Neuronal stem cell (in vitro differentiated cells): ENCODE results near the gene CCDC88A.
"Not testable (repeated sequence)": the region's sequence is repeated elsewhere in the genome, so short reads cannot be mapped to it uniquely, and the experiment has no call there.

Source experiments
- DNase-seq: peaks from one replicate; pipeline ENCODE4 v3.0.0-alpha.2; 2013; ENCODE audit warnings: low spot score
- H2AFZ ChIP-seq: one replicate; pipeline ENCODE4 v1.6.1; 2013; ENCODE audit warnings: mild to moderate bottlenecking, low read length, inconsistent platforms
- H2AK5ac ChIP-seq: 2 replicates; pipeline ENCODE4 v1.6.1; 2013; ENCODE audit warnings: low read depth, mild to moderate bottlenecking, inconsistent platforms, low read length, moderate library complexity, mixed read lengths
- H2BK120ac ChIP-seq: 2 replicates; pipeline ENCODE4 v1.6.1; 2013; ENCODE audit warnings: low read depth, mild to moderate bottlenecking, inconsistent platforms, low read length, moderate library complexity, mixed read lengths
- H2BK12ac ChIP-seq: one replicate; pipeline ENCODE4 v1.6.1; 2013; ENCODE audit warnings: low read length, inconsistent platforms
- H2BK15ac ChIP-seq: 2 replicates; pipeline ENCODE4 v1.6.1; 2013; ENCODE audit warnings: mild to moderate bottlenecking, low read length, inconsistent platforms, mixed read lengths
- H2BK5ac ChIP-seq: one replicate; pipeline ENCODE4 v1.6.1; 2013; ENCODE audit warnings: inconsistent platforms, mild to moderate bottlenecking, low read length, moderate library complexity
- H3K14ac ChIP-seq: one replicate; pipeline ENCODE4 v1.6.1; 2013; ENCODE audit warnings: low read length, inconsistent platforms
- H3K18ac ChIP-seq: 2 replicates; pipeline ENCODE4 v1.6.1; 2013; ENCODE audit warnings: low read length, inconsistent platforms
- H3K23ac ChIP-seq: 2 replicates; pipeline ENCODE4 v1.6.1; 2013; ENCODE audit warnings: low read depth, mild to moderate bottlenecking, mixed read lengths, low read length, inconsistent platforms; ENCODE audit not compliant: poor library complexity
- H3K27ac ChIP-seq: replicated peaks from 3 replicates; pipeline ENCODE4 v1.5.1; 2013; ENCODE audit warnings: low read length, inconsistent platforms
- H3K27me3 ChIP-seq, 3 experiments: 2 replicates each; pipeline ENCODE4 v1.6.1; 2013; ENCODE audit warnings: low read length in 3 of 3, mild to moderate bottlenecking in 2 of 3, inconsistent platforms in 1 of 3, low read depth in 1 of 3, mixed read lengths in 1 of 3, moderate library complexity in 1 of 3; ENCODE audit not compliant: control insufficient read depth in 3 of 3, insufficient read depth in 3 of 3
- H3K36me3 ChIP-seq, 2 donors: replicated peaks in 1 of 2; 2 replicates each; pipeline ENCODE4 v1.6.1; 2013; ENCODE audit warnings: low read length in 2 of 2; ENCODE audit not compliant: control insufficient read depth in 2 of 2, insufficient read depth in 2 of 2
- H3K4ac ChIP-seq: 2 replicates; pipeline ENCODE4 v1.6.1; 2013; ENCODE audit warnings: inconsistent platforms, mild to moderate bottlenecking, low read length, moderate library complexity
- H3K4me1 ChIP-seq, 2 donors: 1 replicate in 1 of 2; 2 replicates in 1 of 2; pipeline ENCODE4 v1.6.1; 2013; ENCODE audit warnings: low read length in 2 of 2, low read depth in 1 of 2; ENCODE audit not compliant: control insufficient read depth in 2 of 2, insufficient read depth in 1 of 2
- H3K4me2 ChIP-seq: one replicate; pipeline ENCODE4 v1.6.1; 2013; ENCODE audit warnings: mild to moderate bottlenecking, low read length, inconsistent platforms; ENCODE audit not compliant: insufficient read depth, poor library complexity, severe bottlenecking
- H3K4me3 ChIP-seq, 2 donors: 2 replicates each; pipeline ENCODE4 v1.5.1; 2013; ENCODE audit warnings: low read length in 2 of 2, mild to moderate bottlenecking in 2 of 2, inconsistent platforms in 1 of 2, moderate library complexity in 1 of 2
- H3K79me1 ChIP-seq: one replicate; pipeline ENCODE4 v1.6.1; 2013; ENCODE audit warnings: low read depth, mild to moderate bottlenecking, inconsistent platforms, low read length, moderate library complexity
- H3K9ac ChIP-seq: one replicate; pipeline ENCODE4 v1.6.1; 2013; ENCODE audit warnings: mild to moderate bottlenecking, low read depth, low read length, inconsistent platforms; ENCODE audit not compliant: poor library complexity
- H3K9me3 ChIP-seq, 2 donors: replicated peaks in 1 of 2; 2 replicates each; pipeline versions ENCODE3 to v1.6.1; 2013; ENCODE audit warnings: low read length in 2 of 2, mild to moderate bottlenecking in 2 of 2, inconsistent platforms in 1 of 2, low read depth in 1 of 2, mixed read lengths in 1 of 2, moderate library complexity in 1 of 2; ENCODE audit not compliant: control insufficient read depth in 2 of 2, insufficient read depth in 1 of 2
- H4K8ac ChIP-seq: one replicate; pipeline ENCODE4 v1.6.1; 2013; ENCODE audit warnings: low read depth, mild to moderate bottlenecking, inconsistent platforms, low read length, moderate library complexity
- H4K91ac ChIP-seq: one replicate; pipeline ENCODE4 v1.6.1; 2013; ENCODE audit warnings: low read length, low read depth, mild to moderate bottlenecking, inconsistent platforms; ENCODE audit not compliant: poor library complexity
- WGBS, 2 donors: extraction: QIAGEN DNeasy Blood & Tissue Kit; methylation state at CpG; one replicate each; pipeline ENCODE4 v1.1.7; 2013; ENCODE audit warnings: missing lambda C conversion rate in 2 of 2, mixed read lengths in 1 of 2; ENCODE audit not compliant: insufficient read length in 2 of 2, insufficient replicate concordance in 1 of 2; ENCODE audit errors: extremely low coverage in 2 of 2; 5-methylcytosine and 5-hydroxymethylcytosine counted together

Gene CCDC88A

GRCh38 chr2:55283083-55283482, 136.6 kb downstream of the CCDC88A start:
- Histone ChIP-seq H3K4ac (no peak overlapping the region), H3K14ac (no peak overlapping the region), H3K4me1 (peaks cover 4 to 6% of the 10 kb centered on the region in 2 donors), H4K8ac (no peak overlapping the region), H3K36me3 (peaks cover 0 to 50% of the 10 kb centered on the region in 2 donors), H3K4me2 (no peak overlapping the region), H3K27me3 (no peaks in the 10 kb centered on the region), H3K18ac (no peak overlapping the region), H2BK12ac (no peak overlapping the region), H2AK5ac (no peak overlapping the region), H4K91ac (no peak overlapping the region), H3K9ac (no peak overlapping the region), H3K79me1 (no peaks in the 10 kb centered on the region), H3K23ac (no peak overlapping the region), H2AFZ (no peak overlapping the region), H2BK15ac (no peak overlapping the region), H3K9me3 (no peaks in the 10 kb centered on the region), H2BK120ac (no peak overlapping the region), H3K4me3 (no peak overlapping the region), H2BK5ac (no peak overlapping the region), H3K27ac (no peak overlapping the region)
- WGBS, 2 donors, result no CpG with 5 or more reads among the region's 12 CpGs
- DNase-seq, result no peak

- Histone ChIP-seq H2AFZ (no peak overlapping the region), H3K9me3 (no peaks in the 10 kb centered on the region), H2AK5ac (peak overlapping the region; percentile 6), H3K36me3 (peaks cover 0 to 43% of the 10 kb centered on the region in 2 donors), H3K4me3 (peak overlapping the region in 1 of 2 donors; percentile 83), H3K9ac (peak overlapping the region; percentile 85), H2BK120ac (no peak overlapping the region), H4K91ac (no peak overlapping the region), H3K4ac (peak overlapping the region; percentile 5), H4K8ac (peak overlapping the region; percentile 44), H2BK15ac (no peak overlapping the region), H3K27me3 (no peaks in the 10 kb centered on the region), H3K14ac (no peak overlapping the region), H3K4me1 (peaks cover 4 to 6% of the 10 kb centered on the region in 2 donors), H3K4me2 (peak overlapping the region; percentile 56), H3K18ac (peak overlapping the region; percentile 96), H3K27ac (no peak overlapping the region), H2BK5ac (peak overlapping the region; percentile 84), H3K79me1 (no peaks in the 10 kb centered on the region), H3K23ac (peak overlapping the region; percentile 98), H2BK12ac (no peak overlapping the region)
- DNase-seq, result peak; percentile 57
- no CpG with 5 or more reads among the region's 60 CpGs for WGBS, 2 donors
These were observed 137.3 kb downstream of the CCDC88A start for GRCh38 chr2:55282110-55282917.

- not testable (repeated sequence) for DNase-seq, H3K18ac ChIP-seq, H3K23ac ChIP-seq, H2BK5ac ChIP-seq, H3K14ac ChIP-seq, H3K9ac ChIP-seq, H2BK12ac ChIP-seq, H3K4ac ChIP-seq, H3K79me1 ChIP-seq, H3K4me3 ChIP-seq, H2AK5ac ChIP-seq, H3K4me2 ChIP-seq, H2AFZ ChIP-seq, H3K4me1 ChIP-seq, H4K8ac ChIP-seq, H3K27ac ChIP-seq, H4K91ac ChIP-seq, H3K27me3 ChIP-seq, H2BK15ac ChIP-seq, H3K9me3 ChIP-seq, H2BK120ac ChIP-seq
- H3K36me3 ChIP-seq, result peaks cover 0 to 30% of the 10 kb centered on the region in 2 donors
- no CpG with 5 or more reads among the region's 5 CpGs for WGBS, 2 donors
These were observed 138.7 kb downstream of the CCDC88A start for GRCh38 chr2:55280851-55281546.

- not testable (repeated sequence) for H3K79me1 ChIP-seq, H3K9me3 ChIP-seq, H3K9ac ChIP-seq, H3K4me3 ChIP-seq, H3K14ac ChIP-seq, H3K4me2 ChIP-seq, H2BK15ac ChIP-seq, H3K27ac ChIP-seq, H4K91ac ChIP-seq, H2AK5ac ChIP-seq, H3K4me1 ChIP-seq, H4K8ac ChIP-seq, H3K23ac ChIP-seq, H3K4ac ChIP-seq, H3K27me3 ChIP-seq, H2BK5ac ChIP-seq, H2BK12ac ChIP-seq, H2BK120ac ChIP-seq
- H3K18ac ChIP-seq, result peak overlapping the region; percentile 52
- peak; percentile 5 for DNase-seq
- peak overlapping the region; percentile 68 for H2AFZ ChIP-seq
- WGBS, 2 donors, result no CpG with 5 or more reads among the region's 7 CpGs
- peaks cover 0 to 26% of the 10 kb centered on the region in 2 donors for H3K36me3 ChIP-seq
These were observed 139.7 kb downstream of the CCDC88A start for GRCh38 chr2:55279859-55280424.
